Mesothelial cell of epicardium (in vitro differentiated cells): Measurements from ENCODE around the gene CD300E. TPM values are rescaled to one million over a fixed set of nuclear protein-coding genes. Genes with fewer than 3 reads are reported as not detected.
A peak's percentile ranks its signal among the peaks of the same experiment; 100 is the strongest.

Experiments
- DNase-seq, 2 experiments: peaks; one replicate each; pipeline ENCODE4 v3.0.0; 2021; ENCODE audit warnings: low spot score in 2 of 2; ENCODE audit not compliant: unreplicated experiment in 2 of 2
- H3K27ac Mint-ChIP-seq: 2 replicates; pipeline ENCODE4 v1.8.0; 2021; ENCODE audit warnings: mixed read lengths
- H3K27me3 Mint-ChIP-seq: 2 replicates; pipeline ENCODE4 v1.8.0; 2021; ENCODE audit warnings: low read depth, mixed read lengths
- H3K36me3 Mint-ChIP-seq: 2 replicates; pipeline ENCODE4 v1.8.0; 2021; ENCODE audit warnings: mixed read lengths
- H3K4me1 Mint-ChIP-seq: 2 replicates; pipeline ENCODE4 v1.8.0; 2021; ENCODE audit warnings: mixed read lengths
- H3K4me3 Mint-ChIP-seq: 2 replicates; pipeline ENCODE4 v1.8.0; 2021; ENCODE audit warnings: mild to moderate bottlenecking, moderate library complexity, mixed read lengths
- H3K9me3 Mint-ChIP-seq: 2 replicates; pipeline ENCODE4 v1.8.0; 2021; ENCODE audit warnings: mixed read lengths
- total RNA-seq: library from RNA; stranded (reverse); gene quantifications from 3 replicates; pipeline ENCODE4 v1.2.1, GENCODE V29; 2021
- TF ChIP-seq, protein P1 (sequence below): fragments of 200-600 bp; sonication (generic); IDR thresholded peaks from one replicate; pipeline ENCODE4 v1.5.0; 2021; ENCODE audit warnings: antibody characterized with exemption; ENCODE audit not compliant: unreplicated experiment

CD300E gene
- total RNA-seq, 1 donor from 2014 or later, result not detected

DNA sequence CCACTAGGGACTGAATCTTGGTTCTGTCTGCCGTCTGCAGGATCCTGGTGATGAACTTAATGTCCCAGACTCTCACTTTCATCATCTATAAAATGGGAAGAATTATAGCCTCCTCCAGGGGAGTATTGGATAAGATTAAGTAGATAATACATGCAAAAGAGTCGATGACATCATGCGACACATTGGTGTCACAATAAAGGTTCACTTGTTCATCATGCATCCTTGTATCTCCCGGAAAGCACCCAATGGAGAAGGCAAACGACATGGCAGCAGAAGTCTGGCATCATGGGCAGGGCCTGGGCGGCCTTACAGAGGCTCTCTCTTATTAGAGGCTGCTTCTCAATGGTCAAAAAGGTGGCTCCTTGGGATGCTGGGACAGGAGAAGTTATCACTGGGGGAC is 35.1 kb upstream of the CD300E start:
- Mint-ChIP-seq H3K4me1 (no peaks in the 10 kb centered on the region), H3K27ac (no peak overlapping the region), H3K27me3 (peaks cover 38% of the 10 kb centered on the region), H3K9me3 (peaks cover 4% of the 10 kb centered on the region), H3K4me3 (no peak overlapping the region), H3K36me3 (no peaks in the 10 kb centered on the region)
- DNase-seq, result no peak
- TF ChIP-seq, protein P1, sequence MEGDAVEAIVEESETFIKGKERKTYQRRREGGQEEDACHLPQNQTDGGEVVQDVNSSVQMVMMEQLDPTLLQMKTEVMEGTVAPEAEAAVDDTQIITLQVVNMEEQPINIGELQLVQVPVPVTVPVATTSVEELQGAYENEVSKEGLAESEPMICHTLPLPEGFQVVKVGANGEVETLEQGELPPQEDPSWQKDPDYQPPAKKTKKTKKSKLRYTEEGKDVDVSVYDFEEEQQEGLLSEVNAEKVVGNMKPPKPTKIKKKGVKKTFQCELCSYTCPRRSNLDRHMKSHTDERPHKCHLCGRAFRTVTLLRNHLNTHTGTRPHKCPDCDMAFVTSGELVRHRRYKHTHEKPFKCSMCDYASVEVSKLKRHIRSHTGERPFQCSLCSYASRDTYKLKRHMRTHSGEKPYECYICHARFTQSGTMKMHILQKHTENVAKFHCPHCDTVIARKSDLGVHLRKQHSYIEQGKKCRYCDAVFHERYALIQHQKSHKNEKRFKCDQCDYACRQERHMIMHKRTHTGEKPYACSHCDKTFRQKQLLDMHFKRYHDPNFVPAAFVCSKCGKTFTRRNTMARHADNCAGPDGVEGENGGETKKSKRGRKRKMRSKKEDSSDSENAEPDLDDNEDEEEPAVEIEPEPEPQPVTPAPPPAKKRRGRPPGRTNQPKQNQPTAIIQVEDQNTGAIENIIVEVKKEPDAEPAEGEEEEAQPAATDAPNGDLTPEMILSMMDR, result no peak

DNA sequence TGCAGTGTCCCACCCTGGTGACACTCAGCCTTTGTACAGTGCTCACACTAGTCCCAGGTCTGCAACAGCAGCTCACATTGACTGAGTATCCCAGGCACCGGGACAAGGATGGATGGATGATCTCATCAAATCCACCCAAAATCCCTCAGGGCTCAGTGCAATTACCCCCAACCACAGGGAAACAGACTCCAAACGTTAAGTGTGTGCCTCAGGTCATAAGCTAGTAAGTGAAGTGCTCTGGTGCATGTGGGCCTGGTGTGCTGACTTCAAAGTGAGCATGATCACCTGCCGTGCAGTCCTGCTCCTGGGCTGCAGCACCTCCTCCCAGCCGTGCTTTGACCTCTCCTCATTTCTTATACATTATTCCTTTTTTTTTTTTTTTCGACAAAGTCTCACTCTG is 31.2 kb upstream of the CD300E start:
- no peaks in the 10 kb centered on the region for H3K36me3 Mint-ChIP-seq
- peaks cover 9% of the 10 kb centered on the region for H3K4me1 Mint-ChIP-seq
- H3K27ac Mint-ChIP-seq, result no peak overlapping the region
- H3K27me3 Mint-ChIP-seq, result peaks cover 24% of the 10 kb centered on the region
- TF ChIP-seq, protein P1, result no peak
- no peak overlapping the region for H3K4me3 Mint-ChIP-seq
- DNase-seq, result no peak
- H3K9me3 Mint-ChIP-seq, result no peaks in the 10 kb centered on the region

DNA sequence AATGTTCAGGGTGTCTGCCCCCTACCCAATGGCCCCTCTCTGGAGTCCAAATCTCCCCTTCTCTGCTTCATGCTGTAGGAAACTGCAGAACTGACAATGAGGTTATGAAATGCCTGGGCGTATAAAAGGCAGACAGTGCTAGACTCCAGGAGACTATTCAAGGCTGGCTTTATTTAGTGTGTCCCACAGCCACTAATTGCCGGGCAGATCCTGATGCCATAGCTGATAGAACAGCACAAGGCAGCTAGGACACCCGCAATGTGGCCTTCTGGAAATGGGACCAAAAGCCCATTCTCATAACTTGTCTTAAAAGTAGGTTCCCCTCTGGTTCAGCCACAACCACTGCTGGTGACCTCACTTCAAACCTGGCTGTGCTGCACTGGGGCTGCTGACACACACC is 28.5 kb upstream of the CD300E start:
- Mint-ChIP-seq H3K36me3 (no peaks in the 10 kb centered on the region), H3K27me3 (peaks cover 13% of the 10 kb centered on the region), H3K4me1 (peaks cover 22% of the 10 kb centered on the region), H3K27ac (no peak overlapping the region), H3K9me3 (no peaks in the 10 kb centered on the region), H3K4me3 (no peak overlapping the region)
- TF ChIP-seq, protein P1, result no peak
- no peak for DNase-seq

DNA sequence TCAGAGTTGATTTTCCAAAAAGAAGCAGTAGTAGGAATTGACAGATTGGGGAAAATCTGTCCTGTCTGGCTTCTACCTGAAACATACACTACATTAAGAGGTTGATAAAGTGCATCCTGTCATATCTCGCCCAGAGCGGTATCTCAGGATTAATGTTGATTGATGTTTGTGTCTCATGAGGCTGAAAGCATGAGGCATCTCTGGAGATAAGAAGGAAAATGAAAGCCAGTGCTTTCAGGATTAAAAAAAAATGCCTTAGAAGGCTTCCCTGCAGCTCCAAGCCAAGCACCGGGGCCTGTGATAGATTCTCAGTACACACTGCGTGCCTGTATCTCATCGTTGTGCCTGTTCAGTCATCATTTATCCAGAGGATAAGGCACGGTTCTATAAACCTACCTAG is 26.4 kb upstream of the CD300E start:
- H3K27ac Mint-ChIP-seq, result peak overlapping the region; percentile 31
- peaks cover 22% of the 10 kb centered on the region for H3K4me1 Mint-ChIP-seq
- DNase-seq, result no peak
- peaks cover 13% of the 10 kb centered on the region for H3K27me3 Mint-ChIP-seq
- TF ChIP-seq, protein P1, result no peak
- no peak overlapping the region for H3K4me3 Mint-ChIP-seq
- no peaks in the 10 kb centered on the region for H3K36me3 Mint-ChIP-seq
- H3K9me3 Mint-ChIP-seq, result peaks cover 5% of the 10 kb centered on the region

DNA sequence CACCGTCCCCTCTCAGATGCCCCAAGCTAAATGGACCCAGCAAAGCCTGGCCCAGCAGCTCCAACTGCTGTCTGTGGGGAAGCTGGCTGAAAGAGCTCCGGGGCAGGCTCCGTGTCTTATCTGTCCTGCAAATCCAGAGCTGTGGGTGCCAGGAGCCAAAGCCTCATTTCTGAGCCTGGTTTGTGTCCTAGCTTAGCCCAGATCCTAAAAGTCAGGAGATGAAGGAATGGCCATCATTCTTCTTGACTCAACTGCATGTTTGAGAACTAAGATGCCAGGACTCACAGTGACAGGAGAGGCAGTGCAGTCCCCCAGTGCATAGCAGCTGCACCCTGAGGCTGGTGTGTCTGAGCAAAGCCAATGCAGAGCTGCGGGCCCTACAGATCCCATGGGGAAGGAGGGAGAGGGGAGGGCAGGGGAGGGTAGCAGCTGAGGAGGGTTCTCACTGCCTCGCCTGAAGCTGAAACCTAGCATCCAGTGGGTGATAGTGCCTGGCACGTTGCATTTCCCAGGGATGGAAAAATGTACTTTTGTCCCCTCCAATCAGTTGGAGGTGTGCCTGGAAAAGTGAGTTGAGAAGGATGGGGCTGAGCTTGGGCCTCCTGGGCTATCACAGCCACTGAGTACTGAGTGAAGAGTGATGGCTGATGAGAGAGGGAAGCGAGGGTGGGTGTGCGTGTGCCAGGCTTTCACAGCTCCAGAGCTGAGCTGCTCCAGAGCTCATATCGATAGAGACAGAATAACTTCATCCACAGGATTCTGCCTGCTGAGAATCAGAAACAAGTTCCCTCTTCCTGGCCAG is 24.5 kb upstream of the CD300E start:
- no peaks in the 10 kb centered on the region for H3K36me3 Mint-ChIP-seq
- no peak overlapping the region for H3K27ac Mint-ChIP-seq
- H3K4me1 Mint-ChIP-seq, result peaks cover 22% of the 10 kb centered on the region
- no peak for DNase-seq
- no peak overlapping the region for H3K4me3 Mint-ChIP-seq
- peaks cover 17% of the 10 kb centered on the region for H3K27me3 Mint-ChIP-seq
- TF ChIP-seq, protein P1, result no peak
- peaks cover 14% of the 10 kb centered on the region for H3K9me3 Mint-ChIP-seq
